Type B pancreatic cell (in vitro differentiated cells): Measurements from ENCODE around the gene BPIFA2. TPM values are rescaled to one million over a fixed set of nuclear protein-coding genes. Genes with fewer than 3 reads are reported as not detected.

Experiments used
- DNase-seq: peaks from one replicate; pipeline ENCODE4 v3.0.0; 2021; ENCODE audit warnings: mixed read lengths; ENCODE audit not compliant: unreplicated experiment; ENCODE audit errors: extremely low spot score
- H3K27ac Mint-ChIP-seq: 2 replicates; pipeline ENCODE4 v1.8.0; 2021; ENCODE audit warnings: mild to moderate bottlenecking, mixed read lengths
- H3K27me3 Mint-ChIP-seq: 2 replicates; pipeline ENCODE4 v1.8.0; 2021; ENCODE audit warnings: mixed read lengths
- H3K36me3 Mint-ChIP-seq: 2 replicates; pipeline ENCODE4 v1.8.0; 2021; ENCODE audit warnings: mixed read lengths
- H3K4me1 Mint-ChIP-seq: one replicate; pipeline ENCODE4 v1.8.0; 2021; ENCODE audit warnings: mixed read lengths; ENCODE audit not compliant: unreplicated experiment
- H3K4me3 Mint-ChIP-seq: 2 replicates; pipeline ENCODE4 v1.8.0; 2021; ENCODE audit warnings: mild to moderate bottlenecking, mixed read lengths
- H3K9me3 Mint-ChIP-seq: 2 replicates; pipeline ENCODE4 v1.8.0; 2021; ENCODE audit warnings: mixed read lengths
- total RNA-seq: library from RNA; stranded (reverse); gene quantifications from 2 replicates; pipeline ENCODE4 v1.2.1, GENCODE V29; 2021; ENCODE audit warnings: low replicate concordance
- TF ChIP-seq, protein P1 (sequence below): fragments of 200-600 bp; sonication (generic); conservative IDR thresholded peaks from 2 replicates; pipeline ENCODE4 v1.5.0; 2021; ENCODE audit warnings: antibody characterized with exemption, mild to moderate bottlenecking

Gene BPIFA2
- total RNA-seq, 1 donor from 2014 or later, result not detected

DNA sequence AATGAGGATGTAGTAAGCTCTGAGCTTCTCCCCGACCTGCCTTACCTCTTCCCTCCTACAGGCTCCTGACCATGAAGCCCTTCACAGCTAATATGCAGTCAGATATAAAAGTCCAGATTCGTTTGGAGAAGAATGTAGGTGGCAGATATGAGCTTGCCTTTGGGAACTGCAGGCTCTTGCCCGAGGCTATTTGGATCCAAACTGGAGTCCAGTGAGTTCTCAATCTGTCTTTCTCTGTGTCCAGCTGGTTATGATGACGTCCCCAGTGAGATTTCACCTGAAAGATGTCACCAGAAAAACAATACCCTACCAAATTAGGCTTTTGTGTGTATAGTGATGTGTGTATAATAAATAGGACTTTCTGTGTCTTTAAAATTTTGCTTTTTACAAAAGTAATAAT lies 34.5 kb downstream of the BPIFA2 start:
- Mint-ChIP-seq H3K9me3 (no peaks in the 10 kb centered on the region), H3K36me3 (no peaks in the 10 kb centered on the region), H3K4me1 (no peaks in the 10 kb centered on the region), H3K27me3 (peaks cover 71% of the 10 kb centered on the region), H3K4me3 (no peak overlapping the region), H3K27ac (no peak overlapping the region)
- TF ChIP-seq, protein P1, sequence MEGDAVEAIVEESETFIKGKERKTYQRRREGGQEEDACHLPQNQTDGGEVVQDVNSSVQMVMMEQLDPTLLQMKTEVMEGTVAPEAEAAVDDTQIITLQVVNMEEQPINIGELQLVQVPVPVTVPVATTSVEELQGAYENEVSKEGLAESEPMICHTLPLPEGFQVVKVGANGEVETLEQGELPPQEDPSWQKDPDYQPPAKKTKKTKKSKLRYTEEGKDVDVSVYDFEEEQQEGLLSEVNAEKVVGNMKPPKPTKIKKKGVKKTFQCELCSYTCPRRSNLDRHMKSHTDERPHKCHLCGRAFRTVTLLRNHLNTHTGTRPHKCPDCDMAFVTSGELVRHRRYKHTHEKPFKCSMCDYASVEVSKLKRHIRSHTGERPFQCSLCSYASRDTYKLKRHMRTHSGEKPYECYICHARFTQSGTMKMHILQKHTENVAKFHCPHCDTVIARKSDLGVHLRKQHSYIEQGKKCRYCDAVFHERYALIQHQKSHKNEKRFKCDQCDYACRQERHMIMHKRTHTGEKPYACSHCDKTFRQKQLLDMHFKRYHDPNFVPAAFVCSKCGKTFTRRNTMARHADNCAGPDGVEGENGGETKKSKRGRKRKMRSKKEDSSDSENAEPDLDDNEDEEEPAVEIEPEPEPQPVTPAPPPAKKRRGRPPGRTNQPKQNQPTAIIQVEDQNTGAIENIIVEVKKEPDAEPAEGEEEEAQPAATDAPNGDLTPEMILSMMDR, result no peak
- DNase-seq, result no peak

DNA sequence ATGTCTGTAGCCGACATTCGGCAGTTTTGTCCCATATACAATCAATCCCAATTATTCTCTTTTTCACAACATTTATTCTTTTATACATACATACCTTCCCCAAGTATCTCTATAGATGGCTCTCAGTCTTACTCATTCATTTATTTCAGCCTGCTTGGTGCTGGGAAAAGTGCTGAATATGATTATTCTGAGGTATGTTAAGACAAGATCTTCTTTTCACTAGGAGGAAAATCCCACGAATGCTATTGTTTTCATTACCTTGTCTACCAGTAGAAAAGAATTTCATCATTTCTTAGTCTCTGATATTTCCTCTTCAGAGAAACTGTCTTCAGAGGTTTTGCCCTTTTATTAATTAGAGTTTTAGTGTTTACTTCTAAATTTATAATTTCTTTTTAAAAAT lies 35.5 kb downstream of the BPIFA2 start:
- no peaks in the 10 kb centered on the region for H3K36me3 Mint-ChIP-seq
- peaks cover 73% of the 10 kb centered on the region for H3K27me3 Mint-ChIP-seq
- H3K4me3 Mint-ChIP-seq, result no peak overlapping the region
- no peak overlapping the region for H3K27ac Mint-ChIP-seq
- TF ChIP-seq, protein P1, result no peak
- no peak for DNase-seq
- H3K4me1 Mint-ChIP-seq, result no peaks in the 10 kb centered on the region
- no peaks in the 10 kb centered on the region for H3K9me3 Mint-ChIP-seq

DNA sequence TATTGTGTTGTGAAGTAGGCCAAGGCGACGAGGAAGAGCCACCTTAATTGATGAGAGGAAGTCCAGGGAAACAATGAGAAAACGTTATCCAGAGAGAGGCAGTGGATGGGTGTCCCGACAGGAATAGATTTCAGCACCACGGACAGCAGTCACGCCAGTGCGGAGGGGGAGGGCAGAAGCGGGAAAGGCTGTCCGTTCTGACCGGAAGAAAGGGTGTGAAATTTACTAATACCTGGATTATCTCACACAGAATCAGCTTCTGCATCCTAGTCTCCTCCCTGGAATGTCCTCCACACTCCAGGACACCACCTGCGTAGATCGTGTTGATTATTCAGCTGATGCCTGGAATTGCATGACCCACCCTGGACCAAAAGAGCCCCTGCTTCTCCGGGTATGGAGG lies 41.8 kb downstream of the BPIFA2 start:
- Mint-ChIP-seq H3K27me3 (peaks cover 61% of the 10 kb centered on the region), H3K4me1 (no peaks in the 10 kb centered on the region), H3K36me3 (no peaks in the 10 kb centered on the region), H3K27ac (no peak overlapping the region), H3K4me3 (no peak overlapping the region), H3K9me3 (no peaks in the 10 kb centered on the region)
- TF ChIP-seq, protein P1, result no peak
- peak; percentile 85 for DNase-seq

DNA sequence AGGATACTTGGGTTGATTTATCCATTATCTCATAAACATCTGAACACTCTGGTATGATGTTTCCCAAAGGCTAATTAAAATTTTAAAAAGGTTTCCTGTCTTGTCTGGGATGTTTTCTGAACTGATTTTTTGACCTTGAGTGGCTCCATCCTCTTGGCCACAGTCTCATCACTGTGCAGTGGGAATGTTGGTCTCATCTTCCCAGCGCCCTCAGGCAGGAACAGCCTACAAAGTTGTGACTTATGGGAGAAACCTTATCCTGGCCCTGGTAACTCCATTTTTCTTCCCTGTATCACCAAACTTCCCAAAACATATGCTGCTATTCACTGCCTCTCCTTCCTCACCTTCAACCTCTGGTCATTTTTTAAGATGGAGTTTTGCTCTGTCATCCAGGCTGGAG lies 42.4 kb downstream of the BPIFA2 start:
- no peak for DNase-seq
- peaks cover 60% of the 10 kb centered on the region for H3K27me3 Mint-ChIP-seq
- H3K36me3 Mint-ChIP-seq, result no peaks in the 10 kb centered on the region
- no peaks in the 10 kb centered on the region for H3K4me1 Mint-ChIP-seq
- H3K4me3 Mint-ChIP-seq, result no peak overlapping the region
- TF ChIP-seq, protein P1, result no peak
- no peak overlapping the region for H3K27ac Mint-ChIP-seq
- no peaks in the 10 kb centered on the region for H3K9me3 Mint-ChIP-seq

DNA sequence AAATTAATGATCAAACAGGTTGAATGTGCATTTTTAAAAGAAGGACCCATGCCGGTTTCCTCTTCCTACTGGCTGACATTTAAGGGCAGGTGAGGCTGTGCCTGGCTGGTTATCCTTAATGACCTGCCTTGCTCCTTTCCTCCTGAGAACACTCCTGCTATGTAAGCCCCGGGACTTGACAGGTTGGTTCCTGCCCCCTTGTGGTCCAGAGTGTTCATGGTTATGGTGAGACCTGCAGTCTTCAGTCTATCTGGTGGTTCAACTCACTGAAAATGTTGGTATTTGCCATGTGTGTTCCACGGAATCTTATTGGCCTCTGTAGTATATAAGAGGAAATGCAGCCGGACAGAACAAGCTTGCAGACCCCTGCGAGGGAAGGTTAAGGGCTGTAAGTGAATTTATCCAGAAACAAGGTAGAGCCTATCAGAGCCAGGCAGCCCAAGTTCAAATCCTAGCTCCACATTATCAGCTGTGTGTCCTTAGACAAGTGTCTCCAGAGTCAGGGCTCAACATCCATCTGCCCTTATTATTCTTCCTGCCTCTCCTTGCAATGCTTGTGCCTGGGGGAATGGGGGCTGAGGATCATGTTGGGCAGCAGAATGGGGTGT lies 44.0 kb downstream of the BPIFA2 start:
- no peak for DNase-seq
- H3K4me1 Mint-ChIP-seq, result no peaks in the 10 kb centered on the region
- peaks cover 66% of the 10 kb centered on the region for H3K27me3 Mint-ChIP-seq
- no peak overlapping the region for H3K27ac Mint-ChIP-seq
- TF ChIP-seq, protein P1, result peak; percentile 76
- no peak overlapping the region for H3K4me3 Mint-ChIP-seq
- no peaks in the 10 kb centered on the region for H3K36me3 Mint-ChIP-seq
- no peaks in the 10 kb centered on the region for H3K9me3 Mint-ChIP-seq

DNA sequence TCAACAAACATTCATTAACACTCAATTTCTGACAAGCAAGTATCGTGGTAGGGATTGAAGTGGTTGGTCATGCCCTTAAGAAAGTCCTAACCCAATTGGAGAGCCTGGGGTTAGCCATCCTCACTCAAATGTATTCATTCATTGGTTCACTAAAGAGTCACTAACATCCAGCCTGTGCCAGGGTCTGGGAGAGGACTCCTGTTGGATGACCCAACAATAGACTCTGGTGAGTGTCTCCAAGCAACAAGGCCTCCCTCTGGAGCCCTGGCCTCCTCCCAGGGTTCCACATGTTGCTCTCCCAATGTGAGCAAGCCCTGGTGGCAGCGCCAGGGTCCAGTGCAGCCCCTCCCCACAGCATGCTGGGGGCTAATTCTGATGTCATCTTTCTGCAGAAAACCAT lies 49.1 kb downstream of the BPIFA2 start, which contains the start of gene BPIFA3:
TSS of gene BPIFA3 (plus strand) at position 301 of the 400 bp plus-strand sequence. CDS start 185 bp downstream, outside the sequence.
- H3K4me3 Mint-ChIP-seq, result no peak within 1 kb of the TSS
- H3K27me3 Mint-ChIP-seq, result peaks cover 57% of the 10 kb centered on the region
- H3K9me3 Mint-ChIP-seq, result no peaks in the 10 kb centered on the region
- no peaks in the 10 kb centered on the region for H3K4me1 Mint-ChIP-seq
- H3K36me3 Mint-ChIP-seq, result no peaks in the 10 kb centered on the region
- H3K27ac Mint-ChIP-seq, result no peak within 1 kb of the TSS
- TF ChIP-seq, protein P1, result no peak
- DNase-seq, result no peak
